GM19099 (cell line): ENCODE results near the gene E2F8.

Source experiments
- POLR2A ChIP-seq: IDR thresholded peaks from 3 replicates; pipeline ENCODE4 v1.6.1; 2011; ENCODE audit warnings: low read depth; ENCODE audit not compliant: insufficient read length; ENCODE audit errors: extremely low read depth

Gene E2F8

DNA sequence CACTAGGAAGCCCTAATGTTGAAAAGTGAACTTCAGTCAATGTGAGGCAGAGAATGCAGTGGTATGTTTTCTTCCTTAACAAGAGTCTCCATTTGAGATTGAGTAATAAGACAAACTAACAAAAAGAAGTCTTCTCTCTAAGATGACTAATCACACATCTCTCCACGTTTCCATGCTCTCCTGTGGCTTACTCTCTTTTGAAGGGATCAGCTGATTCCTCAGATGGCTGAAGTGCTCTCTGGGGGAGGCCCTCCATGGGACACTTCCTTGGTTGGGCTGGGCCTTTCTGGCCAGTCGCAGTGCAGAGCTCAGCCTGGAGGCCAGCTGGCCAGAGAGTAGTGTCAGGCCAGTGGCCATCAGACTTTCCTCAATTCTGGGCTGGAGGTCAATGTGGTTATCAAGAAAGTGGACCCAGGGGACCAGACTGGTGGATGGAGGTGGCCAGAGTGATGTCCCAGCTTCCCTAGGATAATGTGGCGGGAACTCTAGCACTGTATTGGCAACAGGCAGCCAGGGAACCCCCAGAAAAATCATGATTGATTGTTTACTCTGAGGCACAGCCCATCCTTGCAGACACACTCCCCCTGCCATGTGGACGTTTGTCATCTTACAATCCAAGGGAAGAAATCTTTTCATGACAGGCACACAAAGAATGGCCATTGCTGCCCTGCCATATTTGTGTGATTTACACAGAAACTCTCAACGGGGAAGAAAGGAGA, 53.5 kb downstream of the E2F8 start:
- TF ChIP-seq POLR2A, result no peak

DNA sequence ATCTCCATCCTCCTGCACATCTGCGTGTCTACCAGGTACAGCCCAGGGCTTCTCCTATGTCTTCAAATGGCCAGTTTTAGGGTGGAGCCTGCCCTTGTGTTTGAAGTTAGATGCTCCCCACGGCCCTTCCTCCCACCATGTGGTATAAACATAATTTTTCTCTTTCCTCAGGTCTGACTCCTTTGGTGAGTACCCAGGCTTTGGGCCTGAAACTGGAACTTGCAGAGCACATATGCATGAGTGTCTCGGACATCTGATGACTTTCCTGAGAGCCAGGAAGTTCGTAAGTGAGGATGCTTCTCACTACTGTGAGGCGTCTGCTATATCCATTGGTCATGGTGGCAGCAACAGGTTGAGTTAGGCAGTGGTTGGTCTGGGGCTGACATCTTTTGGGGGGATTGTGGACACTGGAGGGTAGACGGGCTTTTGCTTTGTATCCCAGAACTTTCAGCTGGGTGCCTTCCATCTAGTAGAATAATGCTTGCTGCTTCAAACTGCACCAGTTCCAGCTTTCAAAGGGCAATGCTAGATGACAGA, 55.2 kb downstream of the E2F8 start:
- no peak for TF ChIP-seq POLR2A

GRCh38 chr11:19185036-19185435, 55.7 kb downstream of the E2F8 start:
- TF ChIP-seq POLR2A, result no peak

GRCh38 chr11:19183646-19184045, 57.1 kb downstream of the E2F8 start:
- no peak for TF ChIP-seq POLR2A

DNA sequence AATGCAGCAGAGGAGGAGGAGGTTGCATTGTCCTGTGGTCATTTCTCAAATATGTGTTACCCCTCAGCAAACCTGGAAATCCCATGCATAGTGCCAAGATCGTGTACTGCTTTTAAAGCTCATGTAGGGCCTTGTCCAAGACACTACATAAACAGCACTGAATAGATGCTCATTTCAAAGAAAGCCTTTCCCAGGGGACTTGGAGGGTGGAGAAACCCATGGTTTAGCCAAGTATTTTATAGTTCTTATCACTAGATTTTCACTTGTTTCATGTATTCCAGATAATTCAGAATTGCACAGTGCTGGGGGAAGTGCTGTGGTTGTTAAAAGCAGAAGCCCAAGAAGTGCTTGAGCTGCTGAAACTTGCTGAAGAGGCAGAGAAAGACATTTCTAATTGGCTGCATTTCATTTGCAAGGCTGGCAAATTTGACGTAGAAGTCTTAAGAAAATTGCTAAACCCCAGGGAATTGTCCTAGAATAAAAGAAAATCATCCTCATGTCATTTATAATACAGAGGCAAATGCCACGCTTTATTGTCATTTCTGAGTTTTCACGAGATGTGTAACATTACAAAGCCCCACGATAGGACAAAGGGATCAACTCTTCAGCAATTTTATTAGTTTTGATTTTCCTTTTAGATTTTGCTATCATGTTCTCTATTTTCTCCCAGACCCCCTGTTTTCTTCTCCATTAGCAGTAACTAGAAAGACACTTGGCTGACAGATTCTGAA, 59.0 kb downstream of the E2F8 start:
- TF ChIP-seq POLR2A, result no peak

DNA sequence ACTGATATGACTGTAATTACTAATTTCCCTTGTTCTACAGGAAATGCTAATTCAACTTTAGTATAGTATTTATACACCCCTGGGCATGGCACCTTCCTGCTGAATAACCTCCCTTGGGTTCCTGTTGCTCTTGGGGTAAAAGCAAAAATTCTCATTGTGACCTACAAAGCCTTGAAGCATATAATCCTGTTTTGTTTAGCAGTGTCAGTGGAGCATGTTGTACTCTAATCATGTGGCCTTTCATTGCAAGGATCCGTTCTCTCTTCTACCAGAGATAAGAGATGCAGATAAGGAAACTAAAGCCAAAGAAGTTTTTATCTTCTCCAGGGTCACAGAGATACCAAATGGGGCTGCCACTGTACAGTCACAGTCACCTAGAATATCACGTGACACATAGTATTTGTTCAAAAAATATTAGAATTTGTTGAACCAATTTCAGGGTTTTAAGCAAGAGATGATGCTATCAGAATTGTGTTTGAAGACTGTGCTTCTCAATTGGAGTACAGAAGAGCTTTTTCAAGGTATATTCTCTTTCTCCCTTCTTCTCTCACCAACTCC, 64.0 kb downstream of the E2F8 start:
- TF ChIP-seq POLR2A, result no peak
